HL-60 (cell line): Measurements from ENCODE around the gene L3MBTL4.

Experiments used
- CTCF ChIP-seq: IDR thresholded peaks from one replicate; pipeline ENCODE4 v1.5.1; 2011; ENCODE audit warnings: low read length, control low read depth, inconsistent platforms; ENCODE audit not compliant: insufficient read depth
- GABPA ChIP-seq: IDR thresholded peaks from 2 replicates; pipeline ENCODE4 v1.6.1; 2012; ENCODE audit warnings: low read depth
- POLR2AphosphoS5 ChIP-seq: IDR thresholded peaks from 2 replicates; pipeline ENCODE4 v1.6.1; 2012; ENCODE audit warnings: low read depth
- REST ChIP-seq: IDR thresholded peaks from 2 replicates; pipeline ENCODE4 v1.6.1; 2012; ENCODE audit warnings: low read depth; ENCODE audit not compliant: insufficient replicate concordance
- SPI1 ChIP-seq: IDR thresholded peaks from 2 replicates; pipeline ENCODE4 v1.6.1; 2012; ENCODE audit warnings: low read depth, mild to moderate bottlenecking, borderline replicate concordance

- TF ChIP-seq CTCF, result no peak
- TF ChIP-seq REST, result no peak
- TF ChIP-seq POLR2AphosphoS5, result no peak
- TF ChIP-seq GABPA, result no peak
- TF ChIP-seq SPI1, result no peak
These were observed 293.9 kb downstream of the L3MBTL4 start for GRCh38 chr18:6120820-6121279.
